GM12878 (cell line): ENCODE results near the gene GK. TPM values are rescaled to one million over a fixed set of nuclear protein-coding genes. Genes with fewer than 3 reads are reported as not detected.
"Not testable (repeated sequence)": the region's sequence is repeated elsewhere in the genome, so short reads cannot be mapped to it uniquely, and the experiment has no call there.

Source experiments
- ATAC-seq: fragments of 200-7000 bp; cut with Tn5 transposase; 3 replicates; pipeline ENCODE4 v1.9.1; 2020; ENCODE audit warnings: mild to moderate bottlenecking, moderate library complexity
- BruUV-seq: library from RNA; stranded (reverse); fragments of 400-500 nt; replicated peaks from 2 replicates; lab custom pipeline; 2021; lab: Mats Ljungman, UMichigan
- CTCF ChIA-PET: fragments of 300-600 bp; sonication (Branson Sonifier 250); formaldehyde crosslinking; extraction: SDS; loops from one replicate; lab custom pipeline; 2021; ENCODE audit warnings: inconsistent platforms; lab: Yijun Ruan, JAX
- POLR2A ChIA-PET: fragments of 350-600 bp; formaldehyde crosslinking; extraction: SDS; loops from one replicate; lab custom pipeline; 2021; ENCODE audit warnings: inconsistent platforms; lab: Charles Lee
- RAD21 ChIA-PET: fragments of 300-600 bp; sonication (Branson Sonifier 250); formaldehyde crosslinking; loops from one replicate; lab custom pipeline; 2023; ENCODE audit warnings: antibody characterized with exemption; ENCODE audit not compliant: unreplicated experiment; lab: Charles Lee
- SMC1A ChIA-PET: fragments of 300-600 bp; sonication (Branson Sonifier 250); formaldehyde crosslinking; loops from one replicate; lab custom pipeline; 2023; ENCODE audit not compliant: unreplicated experiment, uncharacterized antibody; lab: Charles Lee
- DNase-seq: peaks from one replicate; pipeline ENCODE4 v3.0.0-alpha.2; 2011; ENCODE audit warnings: low read depth, low spot score
- FAIRE-seq: peaks from 3 replicates; lab custom pipeline; 2011; peaks lifted over from hg19 to GRCh38; lab: Jason Lieb, UNC
- H2AFZ ChIP-seq: 2 replicates; pipeline ENCODE4 v1.6.0; 2011; ENCODE audit warnings: low read depth, low read length, control low read depth; ENCODE audit not compliant: control insufficient read depth
- H3K27ac ChIP-seq: 2 replicates; pipeline ENCODE4 v1.5.1; 2011; ENCODE audit warnings: control low read depth; ENCODE audit not compliant: control insufficient read depth, insufficient read depth
- H3K27me3 ChIP-seq, 2 experiments: replicated peaks in 1 of 2; 2 replicates each; pipeline versions ENCODE4 v1.6.0 to v1.6.1; 2011; ENCODE audit warnings: low read length in 1 of 2; ENCODE audit not compliant: control insufficient read depth in 2 of 2, insufficient read depth in 2 of 2
- H3K36me3 ChIP-seq, 2 experiments: 2 replicates each; pipeline ENCODE4 v1.5.1; 2011; ENCODE audit warnings: low read length in 1 of 2; ENCODE audit not compliant: control insufficient read depth in 2 of 2, insufficient read depth in 2 of 2
- H3K4me1 ChIP-seq: 2 replicates; pipeline ENCODE4 v1.6.1; 2011; ENCODE audit warnings: mild to moderate bottlenecking, low read length, moderate library complexity, mixed read lengths; ENCODE audit not compliant: control insufficient read depth, insufficient read depth
- H3K4me2 ChIP-seq: 2 replicates; pipeline ENCODE4 v1.6.0; 2011; ENCODE audit warnings: control low read depth; ENCODE audit not compliant: control insufficient read depth, insufficient read depth
- H3K4me3 ChIP-seq: fragments of 200-600 bp; sonication (generic); 2 replicates; pipeline ENCODE4 v1.5.1; 2016
- H3K79me2 ChIP-seq: 2 replicates; pipeline ENCODE4 v1.6.0; 2011; ENCODE audit warnings: low read length; ENCODE audit not compliant: control insufficient read depth, insufficient read depth
- H3K9ac ChIP-seq: 2 replicates; pipeline ENCODE4 v1.8.0; 2011; ENCODE audit warnings: low read length, control low read depth, mixed read lengths; ENCODE audit not compliant: control insufficient read depth, insufficient read depth
- H3K9me3 ChIP-seq: replicated peaks from 3 replicates; pipeline ENCODE4 v1.5.1; 2011; ENCODE audit warnings: mild to moderate bottlenecking, low read length; ENCODE audit not compliant: control insufficient read depth, insufficient read depth
- H4K20me1 ChIP-seq: 2 replicates; pipeline ENCODE4 v1.6.0; 2011; ENCODE audit not compliant: control insufficient read depth, insufficient read depth
- MYC ChIP-seq: IDR thresholded peaks from 2 replicates; pipeline ENCODE4 v1.6.1; 2011; ENCODE audit warnings: mild to moderate bottlenecking, low read length, moderate library complexity, inconsistent platforms; ENCODE audit not compliant: insufficient read depth, insufficient replicate concordance, insufficient read length, severe bottlenecking
- NR2F1 ChIP-seq: fragments of 450-650 bp; conservative IDR thresholded peaks from 2 replicates; pipeline ENCODE4 v1.6.1; 2017; ENCODE audit warnings: mild to moderate bottlenecking
- TBL1XR1 ChIP-seq: IDR thresholded peaks from 2 replicates; pipeline ENCODE4 v1.6.1; 2012; ENCODE audit warnings: low read depth, low read length, improper control_type of control experiment
- WGBS: methylation state at CpG from one replicate; pipeline ENCODE4 v1.1.6; 2016; ENCODE audit warnings: low lambda C conversion rate; ENCODE audit not compliant: insufficient replicate concordance, insufficient coverage; ENCODE audit errors: missing lambda C conversion rate; 5-methylcytosine and 5-hydroxymethylcytosine counted together
- in situ Hi-C: fragments of 300-500 bp; cut with MboI; formaldehyde crosslinking; loops from 9 replicates; pipeline ENCODE4 v1.14.3; 2018; ENCODE audit warnings: mixed read lengths
- intact Hi-C: fragments of 100-400 bp; cut with micrococcal nuclease; formaldehyde crosslinking; loops from one replicate; pipeline ENCODE4 v1.14.2; 2022; ENCODE audit not compliant: unreplicated experiment
- polyA plus RNA-seq, 11 experiments: library from polyadenylated mRNA; depleted of rRNA in 4 of 11; unstranded in 6 of 11; stranded (reverse) in 5 of 11; fragments of >200 nt; fragmentation: Nextera tagmentation in 4 of 11; fragmentation: Illumina TruSeq in 1 of 11; extraction: Ambion mirVana in 4 of 11; extraction: Trizol in 1 of 11; gene quantifications; 1 replicate in 1 of 11; 2 replicates in 10 of 11; pipeline versions ENCODE4 v1.2.1 to v1.2.3, GENCODE V29; 2011 to 2016; ENCODE audit warnings: inconsistent platforms in 2 of 11, missing spikeins in 2 of 11, low read depth in 1 of 11
- total RNA-seq, 4 experiments: library from RNA; depleted of rRNA in 3 of 4; stranded (reverse); fragments of >200 nt in 3 of 4; fragmentation: Illumina TruSeq in 1 of 4; extraction: Trizol in 1 of 4; gene quantifications; 2 replicates each; pipeline versions ENCODE4 v1.2.1 to v1.2.3, GENCODE V29; 2013 to 2021
- TF ChIP-seq, protein P1 (sequence below): fragments of 450-650 bp; IDR thresholded peaks from 2 replicates; pipeline ENCODE4 v1.6.1; 2014; ENCODE audit warnings: mild to moderate bottlenecking
- TF ChIP-seq, protein P2 (sequence below): IDR thresholded peaks from 2 replicates; pipeline ENCODE4 v1.6.1; 2012; ENCODE audit warnings: mild to moderate bottlenecking, low read depth, low read length

The GK gene
- total and polyA plus RNA-seq, 10 of the 15 experiments (the other 5 are each of a cell fraction or from before 2014, with no cell fraction given): 6.3 to 22.3 (median 11.1) TPM

DNA sequence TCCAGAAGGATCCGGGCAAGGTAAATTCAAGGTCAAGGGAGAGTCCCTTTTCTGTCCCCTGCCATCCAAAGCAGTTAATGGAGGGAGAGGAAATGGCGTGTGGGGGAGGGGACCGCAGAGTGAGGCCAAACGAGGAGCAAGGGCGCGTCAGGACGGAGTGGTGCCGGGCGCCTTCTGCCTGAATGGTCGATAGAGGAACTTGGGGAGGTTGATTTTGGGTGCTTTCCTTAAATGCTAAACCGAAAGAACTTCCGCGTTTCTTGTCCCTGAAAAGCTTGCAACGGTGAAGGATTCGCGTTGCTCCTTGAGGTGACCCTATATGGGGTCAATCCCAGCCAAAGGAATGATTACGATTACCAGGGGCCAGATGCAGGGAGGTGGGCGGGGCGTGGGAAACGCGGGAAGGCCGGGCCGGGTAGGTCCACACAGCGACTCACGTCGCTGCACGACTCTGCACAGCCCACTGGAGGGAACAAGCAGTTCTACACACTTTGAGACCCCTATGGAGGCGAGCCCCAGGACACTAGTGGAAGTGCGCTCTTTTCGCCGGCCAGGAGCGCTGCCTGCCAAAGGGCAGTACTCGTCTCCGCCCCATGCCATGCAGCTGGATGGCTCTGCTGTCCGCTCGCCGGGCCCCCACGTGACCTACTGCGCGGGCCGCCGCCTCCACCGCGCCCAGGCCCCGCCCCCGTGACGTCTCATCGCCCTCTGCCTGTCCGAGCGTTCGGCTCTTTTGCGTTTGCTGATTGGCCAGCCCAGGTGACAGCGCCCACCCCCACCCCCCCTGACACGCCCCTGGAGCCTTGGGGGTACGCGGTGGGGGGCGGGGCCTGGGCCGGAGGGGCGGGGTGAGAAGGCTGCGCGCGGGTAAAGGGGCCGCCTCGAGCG is 452 bp upstream of the GK start (continued):
- TF ChIP-seq, protein P1, sequence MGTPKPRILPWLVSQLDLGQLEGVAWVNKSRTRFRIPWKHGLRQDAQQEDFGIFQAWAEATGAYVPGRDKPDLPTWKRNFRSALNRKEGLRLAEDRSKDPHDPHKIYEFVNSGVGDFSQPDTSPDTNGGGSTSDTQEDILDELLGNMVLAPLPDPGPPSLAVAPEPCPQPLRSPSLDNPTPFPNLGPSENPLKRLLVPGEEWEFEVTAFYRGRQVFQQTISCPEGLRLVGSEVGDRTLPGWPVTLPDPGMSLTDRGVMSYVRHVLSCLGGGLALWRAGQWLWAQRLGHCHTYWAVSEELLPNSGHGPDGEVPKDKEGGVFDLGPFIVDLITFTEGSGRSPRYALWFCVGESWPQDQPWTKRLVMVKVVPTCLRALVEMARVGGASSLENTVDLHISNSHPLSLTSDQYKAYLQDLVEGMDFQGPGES: no peak
- TF ChIP-seq, protein P2, sequence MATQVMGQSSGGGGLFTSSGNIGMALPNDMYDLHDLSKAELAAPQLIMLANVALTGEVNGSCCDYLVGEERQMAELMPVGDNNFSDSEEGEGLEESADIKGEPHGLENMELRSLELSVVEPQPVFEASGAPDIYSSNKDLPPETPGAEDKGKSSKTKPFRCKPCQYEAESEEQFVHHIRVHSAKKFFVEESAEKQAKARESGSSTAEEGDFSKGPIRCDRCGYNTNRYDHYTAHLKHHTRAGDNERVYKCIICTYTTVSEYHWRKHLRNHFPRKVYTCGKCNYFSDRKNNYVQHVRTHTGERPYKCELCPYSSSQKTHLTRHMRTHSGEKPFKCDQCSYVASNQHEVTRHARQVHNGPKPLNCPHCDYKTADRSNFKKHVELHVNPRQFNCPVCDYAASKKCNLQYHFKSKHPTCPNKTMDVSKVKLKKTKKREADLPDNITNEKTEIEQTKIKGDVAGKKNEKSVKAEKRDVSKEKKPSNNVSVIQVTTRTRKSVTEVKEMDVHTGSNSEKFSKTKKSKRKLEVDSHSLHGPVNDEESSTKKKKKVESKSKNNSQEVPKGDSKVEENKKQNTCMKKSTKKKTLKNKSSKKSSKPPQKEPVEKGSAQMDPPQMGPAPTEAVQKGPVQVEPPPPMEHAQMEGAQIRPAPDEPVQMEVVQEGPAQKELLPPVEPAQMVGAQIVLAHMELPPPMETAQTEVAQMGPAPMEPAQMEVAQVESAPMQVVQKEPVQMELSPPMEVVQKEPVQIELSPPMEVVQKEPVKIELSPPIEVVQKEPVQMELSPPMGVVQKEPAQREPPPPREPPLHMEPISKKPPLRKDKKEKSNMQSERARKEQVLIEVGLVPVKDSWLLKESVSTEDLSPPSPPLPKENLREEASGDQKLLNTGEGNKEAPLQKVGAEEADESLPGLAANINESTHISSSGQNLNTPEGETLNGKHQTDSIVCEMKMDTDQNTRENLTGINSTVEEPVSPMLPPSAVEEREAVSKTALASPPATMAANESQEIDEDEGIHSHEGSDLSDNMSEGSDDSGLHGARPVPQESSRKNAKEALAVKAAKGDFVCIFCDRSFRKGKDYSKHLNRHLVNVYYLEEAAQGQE: no peak
- TF ChIP-seq TBL1XR1 (no peak), MYC (no peak), NR2F1 (no peak; the same call in 1 of the 2 replicates)

DNA sequence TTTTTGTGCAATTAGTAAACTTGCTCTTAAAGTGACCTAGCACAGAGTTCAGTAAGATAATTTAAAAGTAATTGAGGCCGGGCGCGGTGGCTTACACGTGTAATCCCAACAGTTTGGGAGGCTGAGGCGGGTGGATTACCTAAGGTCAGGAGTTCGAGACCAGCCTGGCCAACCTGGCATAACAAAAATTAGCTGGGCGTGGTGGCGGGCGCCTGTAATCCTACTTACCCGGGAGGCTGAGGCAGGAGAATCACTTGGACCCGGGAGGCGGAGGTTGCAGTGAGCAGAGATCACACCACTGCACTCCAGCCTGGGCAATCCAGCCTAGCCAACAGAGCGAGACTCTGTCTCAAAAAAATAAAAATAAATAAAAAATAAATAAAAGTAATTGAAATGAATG is 1.2 kb downstream of the GK start:
- in situ Hi-C loops, H2AFZ ChIP-seq, BruUV-seq, ATAC-seq, H3K9me3 ChIP-seq, H4K20me1 ChIP-seq, FAIRE-seq, H3K79me2 ChIP-seq, H3K9ac ChIP-seq, H3K27me3 ChIP-seq, H3K36me3 ChIP-seq, H3K4me1 ChIP-seq, DNase-seq: not testable (repeated sequence)
- peak overlapping the region; percentile 67 for H3K4me3 ChIP-seq
- CTCF ChIA-PET: interaction anchor here (1.1 kb wide), 1 partner anchor 10 kb away, joined by 3 read pairs; no protein-coding TSS in a partner anchor
- peak overlapping the region; percentile 51 for H3K27ac ChIP-seq
- WGBS: 56% methylated on average over 13 of the region's 13 CpGs
- peak overlapping the region; percentile 52 for H3K4me2 ChIP-seq
- SMC1A ChIA-PET: interaction anchor here (1.0 to 2.0 kb wide), 3 partner anchors 16 to 608 kb away, joined by 3 to 4 read pairs (median 3); no protein-coding TSS in a partner anchor
- RAD21 ChIA-PET: interaction anchor here (1.0 kb wide), 1 partner anchor 81 kb away, joined by 3 read pairs; no protein-coding TSS in a partner anchor
- POLR2A ChIA-PET: interaction anchor here (1.0 kb wide), 1 partner anchor 195 kb away, joined by 3 read pairs; no protein-coding TSS in a partner anchor
- intact Hi-C loops: loop anchor here (5.0 kb wide), 2 partner anchors 168 to 233 kb away; partner anchors contain the start of gene TAB3
